Measurements from ENCODE around the gene TADA2B.

Gene TADA2B

DNA sequence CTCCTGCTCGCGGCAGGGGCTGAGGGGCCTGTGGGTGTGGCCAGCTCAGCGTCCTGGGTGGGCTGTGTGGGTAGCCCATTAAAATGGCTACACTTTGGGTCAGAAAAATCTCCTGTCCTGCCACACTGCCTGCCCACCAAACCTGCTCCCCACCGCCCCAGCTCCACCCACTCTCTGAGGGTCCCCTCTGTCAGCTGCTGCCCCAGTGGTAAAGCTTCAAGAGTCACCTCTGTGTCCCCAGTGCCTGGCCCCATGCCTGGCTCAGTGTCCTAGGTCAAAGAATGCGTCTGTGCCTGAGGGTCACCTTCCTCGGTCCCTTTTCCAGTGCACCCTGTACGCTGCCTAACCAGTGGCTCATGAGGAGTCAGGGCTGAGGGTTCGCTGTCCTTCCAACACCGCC, 24.9 kb upstream of the TADA2B start:
- DNase-seq (ENCODE audit: low read depth in 2 of 2), result no peak

DNA sequence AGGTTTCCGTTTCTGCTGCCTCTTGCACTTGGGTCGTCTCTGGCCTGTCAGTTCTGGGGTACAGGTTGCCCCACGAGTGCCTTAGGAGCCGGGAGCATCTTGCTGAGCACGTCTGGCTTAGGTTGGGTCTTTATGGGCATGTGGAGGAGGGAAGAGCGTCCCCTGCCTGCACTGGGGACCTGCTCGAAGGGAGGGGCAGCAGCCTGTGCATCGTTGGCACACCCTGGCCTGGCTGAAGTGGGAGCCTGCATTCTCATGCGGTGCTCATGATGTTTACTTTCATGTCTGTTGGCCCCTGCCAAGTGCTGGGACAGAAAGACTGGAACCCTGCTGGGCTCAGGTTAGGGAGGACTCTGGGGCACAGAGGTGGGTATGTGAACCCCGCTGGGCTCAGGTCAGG, 23.8 kb upstream of the TADA2B start:
- DNase-seq (ENCODE audit: low read depth in 2 of 2), result no peak

DNA sequence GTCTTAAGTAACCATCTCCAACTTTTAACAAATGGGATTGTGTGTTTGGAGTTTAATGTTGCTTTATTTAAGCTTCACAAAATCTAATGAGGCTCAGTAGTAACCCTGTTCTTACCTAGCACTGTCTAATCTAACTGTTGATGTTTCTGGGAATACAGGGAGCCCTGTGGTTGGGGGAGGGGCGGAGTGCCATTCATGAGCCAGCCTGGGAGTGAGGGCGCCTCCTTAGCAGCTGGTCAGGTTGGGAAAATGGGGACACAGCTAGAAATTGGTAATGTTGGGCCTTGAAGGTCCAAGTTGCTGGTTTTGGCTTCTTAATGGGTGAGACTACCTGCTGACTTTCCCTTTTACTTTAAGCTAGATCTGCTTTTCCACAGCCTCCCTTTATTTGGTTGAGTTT, 22.9 kb upstream of the TADA2B start:
- DNase-seq (ENCODE audit: low read depth in 2 of 2), result no peak

DNA sequence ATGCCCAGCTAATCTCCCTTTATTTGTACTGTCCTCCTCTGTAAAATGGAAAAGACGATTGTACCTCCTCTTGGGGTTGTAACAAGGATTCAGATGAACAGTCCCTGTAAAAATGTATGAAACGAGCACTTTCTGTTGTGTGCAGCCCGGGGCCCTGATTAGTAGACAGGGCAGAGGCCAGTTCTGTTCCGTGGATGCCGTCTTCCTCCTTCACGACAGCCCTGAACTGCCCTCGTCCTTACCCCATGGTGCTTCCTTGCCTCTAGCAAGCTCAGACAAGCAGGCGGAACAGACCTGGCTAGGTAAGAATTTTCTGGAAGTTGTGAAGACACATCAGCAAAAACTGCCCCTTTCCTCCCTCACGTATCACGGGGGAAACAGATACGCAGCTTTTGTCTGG, 22.3 kb upstream of the TADA2B start:
- DNase-seq (ENCODE audit: low read depth in 2 of 2), result no peak

DNA sequence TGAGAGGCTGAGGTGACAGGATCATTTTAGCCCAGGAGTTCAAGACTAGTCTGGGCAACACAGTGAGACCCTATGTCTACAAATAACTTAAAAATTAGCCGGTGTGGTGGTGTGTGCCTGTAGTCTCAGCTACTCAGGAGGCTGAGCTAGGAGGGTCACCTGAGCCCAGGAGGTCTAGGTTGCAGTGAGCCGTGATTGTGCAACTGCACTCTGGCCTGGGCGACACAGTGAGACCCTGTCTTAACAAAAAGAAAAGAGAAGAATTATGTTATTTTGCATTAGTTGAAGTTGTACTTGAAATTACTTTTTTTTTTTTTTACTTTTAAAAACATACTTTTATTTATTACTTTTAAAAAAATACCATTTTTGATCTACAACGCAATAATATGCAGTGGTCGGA, 21.8 kb upstream of the TADA2B start:
- no peak for DNase-seq (ENCODE audit: low read depth in 2 of 2)

DNA sequence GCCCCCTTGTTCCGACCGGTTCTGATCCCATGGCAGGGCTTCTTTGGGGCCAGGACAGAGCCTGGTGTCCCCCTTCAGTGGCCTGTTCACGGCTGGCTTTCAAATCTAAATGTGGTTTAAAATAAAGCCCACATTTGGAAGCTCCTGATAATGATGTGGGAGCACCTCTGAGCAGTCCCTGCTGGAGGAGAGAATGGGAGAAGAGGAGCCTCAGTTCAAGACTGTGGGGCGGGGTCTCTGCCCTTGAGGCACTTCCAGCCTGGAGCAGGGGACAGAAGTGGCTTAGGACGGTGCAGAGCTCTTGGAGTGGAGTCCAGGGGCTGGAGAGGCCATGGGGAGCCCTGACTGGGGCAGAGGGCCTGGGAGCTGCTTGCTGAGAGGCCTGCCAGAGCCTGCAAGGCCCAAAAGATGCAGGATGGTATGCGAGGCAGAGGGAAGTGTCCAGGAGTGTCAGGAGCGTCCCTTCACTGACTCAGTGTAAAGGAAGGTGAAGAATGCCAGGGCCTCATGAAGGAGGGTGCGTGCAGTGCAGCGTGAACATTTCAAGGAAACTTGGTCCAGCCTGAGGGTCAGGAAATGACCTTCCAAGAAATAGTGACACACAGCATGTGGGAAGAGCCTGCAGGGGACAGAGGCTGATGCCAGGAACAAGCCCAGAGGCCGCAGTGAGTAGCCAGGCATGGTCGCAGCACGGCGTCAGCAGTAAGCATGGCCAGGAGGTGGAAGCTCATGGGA, 21.1 kb upstream of the TADA2B start:
- DNase-seq (ENCODE audit: low read depth in 2 of 2), result no peak

DNA sequence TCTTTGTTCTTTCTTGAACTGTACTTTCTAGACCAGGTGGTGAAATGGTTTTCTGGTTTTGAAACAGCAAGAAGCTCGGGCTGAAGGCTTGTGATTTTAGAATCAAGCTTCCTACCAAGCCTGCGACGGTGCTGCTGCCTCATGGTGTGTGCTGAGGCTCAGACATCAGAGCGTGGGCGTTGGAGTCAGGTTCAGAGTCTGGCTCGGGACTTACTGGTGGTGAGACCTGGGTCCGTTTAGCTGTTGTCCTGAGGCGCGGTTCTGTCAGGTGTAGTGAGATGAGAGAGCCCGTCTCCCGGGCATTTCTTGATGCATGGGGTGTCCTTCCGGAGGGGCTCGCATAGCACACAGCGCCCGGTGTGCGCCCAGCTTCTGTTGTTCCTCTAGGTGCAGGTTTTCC, 19.7 kb upstream of the TADA2B start:
- DNase-seq (ENCODE audit: low read depth in 2 of 2), result no peak

DNA sequence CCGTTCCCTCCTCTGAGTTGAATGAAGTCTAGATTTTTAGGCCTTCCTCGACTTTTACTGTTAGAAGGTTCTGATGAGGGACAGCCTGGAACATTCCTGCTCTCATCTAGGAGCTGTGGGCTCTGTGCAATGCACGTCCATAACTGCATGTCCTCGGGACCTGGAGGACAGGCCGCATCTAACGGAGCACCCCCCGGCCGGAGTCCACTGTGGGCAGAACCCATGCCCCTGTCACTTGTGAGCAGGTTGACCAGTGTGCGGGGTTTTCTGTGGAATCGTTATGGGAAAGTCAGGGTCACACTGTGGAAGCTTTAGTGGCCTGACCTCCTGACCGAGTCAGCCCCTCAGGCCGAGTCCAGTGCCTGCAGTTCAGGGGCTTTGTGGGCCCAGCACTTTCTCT, 19.3 kb upstream of the TADA2B start:
- no peak for DNase-seq (ENCODE audit: low read depth in 2 of 2)

DNA sequence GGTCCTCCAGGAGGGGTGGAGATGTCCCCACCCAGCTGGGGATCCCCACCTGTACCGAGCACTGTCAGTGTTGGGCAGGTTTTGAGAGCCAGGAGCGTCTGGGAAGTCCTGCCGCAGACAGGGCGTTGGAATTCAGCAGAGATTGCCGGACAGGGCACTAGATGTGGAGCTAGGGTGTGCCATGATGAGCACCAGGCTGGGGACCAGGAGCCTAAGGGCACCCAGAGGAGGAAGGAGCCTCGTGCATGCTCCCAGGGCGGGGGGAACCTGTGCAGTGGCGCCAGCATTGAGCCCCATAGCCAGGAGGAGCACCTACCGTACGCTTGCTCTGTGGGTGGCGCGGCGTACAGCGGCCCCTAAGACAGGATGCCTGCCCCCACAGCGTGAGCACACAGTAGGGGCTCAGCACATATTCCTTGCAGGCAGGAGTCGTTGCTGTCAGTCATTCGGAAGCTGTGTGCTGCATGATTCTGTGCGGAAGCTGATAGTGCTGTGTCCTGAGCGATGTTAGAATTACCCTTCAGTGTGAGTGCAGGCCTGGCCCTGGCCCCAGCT, 18.8 kb upstream of the TADA2B start:
- no peak for DNase-seq (ENCODE audit: low read depth in 2 of 2)

DNA sequence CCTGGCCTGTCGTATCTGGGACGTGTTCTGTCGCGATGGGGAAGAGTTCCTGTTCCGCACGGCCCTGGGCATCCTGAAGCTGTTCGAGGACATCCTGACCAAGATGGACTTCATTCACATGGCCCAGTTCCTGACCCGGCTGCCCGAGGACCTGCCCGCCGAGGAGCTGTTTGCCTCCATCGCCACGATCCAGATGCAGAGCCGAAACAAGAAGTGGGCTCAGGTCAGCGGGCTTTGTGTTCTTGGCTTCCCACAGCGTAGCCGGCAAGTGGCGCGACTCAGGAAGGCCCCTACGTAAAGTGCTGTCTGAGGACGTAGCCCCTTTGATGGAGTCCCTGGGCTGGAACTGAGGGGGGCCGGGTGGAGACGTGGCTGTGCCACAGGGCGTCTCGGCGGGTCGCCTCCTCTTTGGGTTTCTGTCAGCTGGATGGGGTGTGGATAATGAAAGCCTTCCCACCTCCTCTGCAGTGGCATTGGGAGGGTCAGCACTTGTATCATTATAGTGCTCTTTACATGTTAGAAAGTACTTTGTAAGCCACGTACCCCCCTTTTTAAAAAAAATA, 18.1 kb upstream of the TADA2B start:
- DNase-seq (ENCODE audit: low read depth in 2 of 2), result no peak

DNA sequence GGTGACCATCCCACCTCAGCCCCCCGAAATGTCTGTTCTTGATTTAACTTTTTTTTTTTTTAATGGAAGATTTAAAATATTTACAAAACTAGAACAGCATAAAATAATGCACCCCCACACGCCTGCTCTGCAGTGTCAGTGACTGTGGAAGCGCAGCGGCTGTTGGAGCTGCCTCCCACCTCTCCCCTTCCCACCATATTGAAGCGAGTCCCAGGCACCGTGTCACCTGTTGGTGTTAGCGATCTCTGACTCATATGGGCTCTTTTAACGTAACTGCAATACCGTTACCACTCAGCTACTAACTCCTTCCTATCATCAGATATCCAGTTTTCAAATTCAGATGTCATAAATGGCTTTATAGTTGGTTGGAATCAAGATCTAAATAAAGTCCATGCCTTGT, 17.1 kb upstream of the TADA2B start:
- no peak for DNase-seq (ENCODE audit: low read depth in 2 of 2)

DNA sequence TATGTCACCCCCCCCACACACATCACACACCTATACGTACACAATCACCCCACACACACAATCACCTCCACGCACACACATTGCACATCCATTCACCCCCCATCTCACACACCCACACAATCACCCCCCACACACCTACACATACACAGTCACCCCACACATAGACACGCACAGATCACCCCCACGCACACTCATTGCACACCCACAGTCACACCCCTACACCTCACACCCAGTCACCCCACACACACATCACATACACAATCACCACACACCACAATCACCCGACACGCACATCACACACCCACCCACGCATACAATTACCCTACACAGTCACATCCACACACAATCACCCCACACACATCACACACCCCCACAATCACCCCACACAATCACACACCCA, 15.9 kb upstream of the TADA2B start:
- DNase-seq (ENCODE audit: low read depth in 2 of 2), result no peak

DNA sequence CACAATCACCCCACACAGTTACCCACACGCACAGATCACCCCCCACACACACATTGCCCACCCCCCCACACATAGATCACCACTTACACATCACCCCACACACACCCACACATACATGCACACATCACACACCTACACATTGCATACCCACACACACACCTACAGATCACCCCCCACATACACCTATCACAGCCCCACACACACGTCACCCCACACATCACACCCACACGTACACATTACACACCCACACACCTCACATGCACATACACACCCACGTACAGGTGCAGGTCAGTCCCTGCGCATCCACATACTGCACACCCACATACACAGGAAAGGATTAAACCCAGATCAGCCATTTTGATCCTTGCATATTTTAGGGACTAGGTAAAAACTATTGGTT, 15.3 kb upstream of the TADA2B start:
- DNase-seq (ENCODE audit: low read depth in 2 of 2), result no peak

DNA sequence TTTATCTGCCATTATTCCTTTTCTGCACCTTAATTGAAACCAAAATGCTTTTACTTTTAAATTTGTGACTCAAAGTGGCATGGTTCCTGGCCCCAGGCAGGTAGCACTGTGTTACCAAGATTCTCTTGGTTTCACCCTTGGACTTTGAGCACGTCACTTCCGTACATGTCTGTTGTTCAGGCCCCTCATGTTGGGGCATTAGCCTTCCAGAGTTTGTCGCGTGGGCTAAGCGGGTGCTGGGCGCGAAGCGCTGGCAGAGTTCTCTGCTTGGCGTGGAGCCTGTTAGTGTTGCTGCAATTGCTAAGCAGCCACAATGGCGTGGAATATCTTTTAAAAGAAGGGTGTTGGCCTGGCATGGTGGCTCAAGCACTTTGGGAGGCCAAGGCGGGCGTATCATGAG, 14.0 kb upstream of the TADA2B start:
- DNase-seq (ENCODE audit: low read depth in 2 of 2), result no peak

DNA sequence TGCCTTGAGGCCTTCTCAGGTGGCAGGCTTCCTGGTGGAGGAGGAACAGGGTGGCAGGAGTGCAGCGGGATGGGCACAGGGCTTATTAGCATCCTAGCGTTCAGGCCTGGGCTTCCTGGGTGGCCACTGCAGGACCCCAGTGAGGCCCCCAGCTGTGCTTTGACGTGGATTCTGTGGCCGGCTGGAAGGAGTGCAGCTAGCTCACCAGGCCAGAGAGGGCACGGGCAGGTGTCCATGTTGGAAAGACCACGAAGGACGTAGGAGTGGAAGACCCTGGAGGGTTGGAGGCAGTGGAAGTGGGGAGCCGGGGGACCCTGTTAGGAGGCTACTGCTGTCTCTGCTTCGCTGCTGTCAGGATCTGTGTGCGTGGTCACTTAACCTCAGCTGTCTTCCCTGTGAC, 13.3 kb upstream of the TADA2B start:
- no peak for DNase-seq (ENCODE audit: low read depth in 2 of 2)

DNA sequence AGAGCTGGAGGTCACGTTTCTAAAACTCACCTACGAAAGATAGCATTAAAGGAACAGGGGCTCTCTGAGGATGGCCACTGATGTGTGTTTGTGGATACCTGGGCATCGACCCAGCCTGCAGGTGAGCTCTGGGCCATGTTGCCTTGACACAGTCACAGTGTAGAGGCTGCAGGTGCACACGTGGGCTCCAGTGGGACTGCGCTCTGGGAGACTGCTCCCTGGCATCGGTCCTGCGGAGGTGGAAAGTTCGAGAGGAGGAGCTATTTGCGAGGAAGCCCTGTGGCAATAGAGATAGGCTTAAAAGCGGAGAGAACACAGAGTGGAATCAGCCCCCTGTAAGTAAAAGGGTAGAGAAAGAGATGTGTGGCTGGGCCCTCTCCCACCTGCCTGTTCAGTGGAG, 12.3 kb upstream of the TADA2B start:
- no peak for DNase-seq (ENCODE audit: low read depth in 2 of 2)

DNA sequence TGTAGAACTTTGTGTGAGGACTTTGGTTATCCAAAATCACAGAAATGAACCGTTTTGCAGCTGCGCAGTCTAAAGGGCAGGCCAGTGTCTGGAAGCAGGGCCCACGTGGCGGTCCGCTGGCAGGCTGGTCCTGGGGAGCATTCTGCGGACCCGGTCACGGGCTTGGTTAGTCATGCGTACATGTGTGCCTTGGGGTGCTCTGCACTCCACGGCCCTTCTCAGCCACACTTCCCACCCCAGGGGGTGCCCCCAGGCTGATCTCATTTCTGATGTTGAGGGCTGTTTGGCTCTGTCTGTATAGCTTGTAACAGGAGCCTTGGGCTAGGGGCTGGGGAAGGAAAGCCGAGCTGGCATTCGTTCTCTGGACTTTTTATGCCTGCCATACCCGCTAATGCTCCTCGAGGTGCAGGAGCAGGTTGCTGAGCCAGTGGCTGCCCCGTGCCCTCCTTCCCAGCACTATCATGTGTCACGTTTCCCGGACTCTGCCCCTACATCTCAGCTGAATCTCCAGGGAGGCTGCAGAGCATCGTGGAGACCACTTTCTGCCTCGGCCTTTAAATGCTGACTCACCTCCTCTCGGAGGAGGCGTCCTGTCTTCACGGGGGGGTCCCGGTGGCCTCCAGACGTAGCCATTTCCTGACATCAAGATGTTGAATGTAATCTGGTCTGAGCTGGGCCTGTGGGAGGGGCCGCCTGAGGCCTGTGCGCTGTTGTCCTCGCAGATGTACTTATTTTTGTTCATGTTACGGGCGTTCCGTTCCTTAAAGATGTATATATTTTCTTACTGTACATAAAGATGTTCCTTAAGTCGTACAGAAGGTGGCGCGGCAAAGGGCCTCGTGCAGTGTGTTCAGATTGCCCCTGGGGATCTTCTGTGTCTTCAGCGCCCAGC, 11.4 kb upstream of the TADA2B start:
- no peak for DNase-seq (ENCODE audit: low read depth in 2 of 2)

DNA sequence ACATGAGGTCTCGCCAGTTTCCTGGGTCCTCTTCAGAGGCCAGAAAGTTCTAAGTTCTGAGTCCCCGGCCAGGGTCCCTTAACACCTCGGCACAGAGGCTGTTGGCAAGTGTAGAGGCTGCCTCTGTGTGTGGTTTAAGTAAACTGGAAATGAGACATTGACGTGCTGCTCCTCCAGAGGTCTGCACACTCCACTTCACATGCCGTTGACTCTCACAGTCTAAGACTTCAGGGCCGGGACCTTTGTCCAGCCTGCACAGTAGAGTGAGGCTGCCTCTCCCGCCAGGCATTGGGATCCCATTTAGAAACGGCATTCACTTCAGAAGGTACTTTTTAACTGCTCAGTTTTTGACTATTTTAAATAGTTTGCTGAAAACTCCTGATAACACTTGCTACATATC, 10.6 kb upstream of the TADA2B start:
- no peak for DNase-seq (ENCODE audit: low read depth in 2 of 2)

DNA sequence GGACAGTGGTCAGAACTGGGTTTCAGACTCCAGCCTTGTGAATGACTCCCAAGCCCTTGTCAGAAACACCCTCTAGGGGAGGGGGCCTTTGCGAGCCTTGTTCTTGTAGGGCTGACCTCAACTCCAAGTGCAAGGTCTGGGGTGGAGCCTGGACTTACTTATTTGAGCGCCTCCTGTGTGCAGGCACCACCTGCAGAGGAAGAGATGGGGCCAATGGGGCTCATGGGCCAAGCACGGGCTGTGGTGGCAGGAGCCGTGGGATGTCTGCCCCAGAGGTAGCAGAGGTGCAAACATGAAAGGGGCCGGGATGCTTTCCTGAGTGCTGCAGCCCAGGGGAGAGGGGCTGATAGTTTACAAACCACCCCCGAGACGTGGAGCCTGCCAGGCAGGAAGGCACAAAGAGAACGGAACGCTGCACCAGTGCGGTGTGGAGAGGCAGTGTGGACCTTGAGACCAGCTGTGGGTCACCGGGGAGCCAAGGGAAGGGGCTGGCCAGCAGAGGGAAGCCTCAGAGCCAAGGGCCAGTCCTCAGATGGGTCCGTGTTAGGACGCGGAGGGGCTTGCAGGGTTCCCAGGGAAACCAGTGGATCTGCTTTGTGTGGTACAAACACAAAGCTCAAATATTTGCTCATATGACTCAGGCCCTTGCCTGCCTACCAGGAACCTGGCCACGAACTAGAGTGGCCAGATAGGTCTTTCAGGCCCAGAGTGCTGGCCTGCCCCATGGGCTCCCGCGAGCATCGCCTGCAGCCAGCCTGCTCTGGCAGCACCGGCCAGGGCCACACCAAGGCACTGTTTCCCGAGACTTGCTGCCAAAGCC, 8.7 kb upstream of the TADA2B start:
- DNase-seq (ENCODE audit: low read depth in 2 of 2), result no peak

DNA sequence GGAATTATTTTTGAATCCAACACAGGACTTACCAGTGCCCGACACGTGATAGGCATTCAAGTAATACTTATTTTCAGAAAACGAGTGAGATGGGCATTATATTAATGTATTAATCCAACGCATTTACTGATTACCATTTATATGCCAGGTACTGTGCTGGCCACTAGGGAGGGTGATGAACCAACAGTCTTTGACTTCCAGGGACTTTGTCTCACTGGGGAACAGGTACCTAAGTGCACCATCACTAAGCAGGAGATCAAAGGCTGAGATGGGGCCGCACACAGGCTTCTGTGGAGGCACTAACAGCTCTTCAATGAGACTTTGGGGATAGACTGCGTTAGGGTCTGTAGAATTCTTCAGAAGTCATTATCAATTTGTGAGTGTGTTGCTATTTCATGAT, 5.7 kb upstream of the TADA2B start:
- no peak for DNase-seq (ENCODE audit: low read depth in 2 of 2)

DNA sequence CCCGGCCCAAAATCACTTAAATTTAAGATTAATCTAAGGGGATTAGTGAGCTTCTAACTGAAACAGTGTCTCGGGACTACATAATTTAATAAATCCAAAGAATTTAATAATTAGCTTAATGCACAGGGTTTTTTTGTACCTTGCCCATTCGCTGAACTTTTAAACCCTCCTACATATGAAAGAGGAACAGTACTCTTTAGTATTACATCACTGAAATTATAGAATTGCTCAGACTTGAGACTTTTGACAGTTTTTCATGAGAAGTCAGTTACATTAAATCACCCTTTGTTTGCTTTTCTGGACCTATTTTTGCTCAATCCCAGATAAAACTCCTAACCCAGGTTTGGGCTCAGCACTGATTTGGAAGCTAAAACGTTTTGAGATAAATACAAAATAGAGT, 2.4 kb upstream of the TADA2B start:
- DNase-seq (ENCODE audit: low read depth in 2 of 2), result no peak

DNA sequence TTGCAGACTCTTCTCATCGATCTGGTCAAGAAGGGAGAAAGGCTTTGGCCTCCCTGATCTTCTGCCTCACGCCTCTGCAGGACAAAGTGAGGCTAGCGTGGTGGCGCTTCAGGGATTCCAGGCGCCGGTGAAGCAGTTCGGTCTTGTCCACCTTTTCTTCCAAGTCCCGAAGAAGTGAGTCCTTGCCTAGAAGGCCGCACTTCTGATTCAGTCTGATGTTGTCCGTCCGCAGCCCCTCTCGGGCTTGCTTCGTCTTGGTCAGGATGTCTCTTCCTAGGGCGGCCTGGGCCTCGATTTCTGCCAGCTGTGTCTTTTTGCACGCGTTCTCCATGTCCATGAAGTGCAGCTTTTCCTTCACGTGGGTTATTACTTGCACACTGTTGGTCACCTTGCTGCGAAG, 1.9 kb upstream of the TADA2B start:
- DNase-seq (ENCODE audit: low read depth in 2 of 2), result no peak
